ENCODE results near the gene SPTAN1. TPM values are rescaled to one million over a fixed set of nuclear protein-coding genes. Genes with fewer than 3 reads are reported as not detected.

Gene SPTAN1
- total RNA-seq, 1 experiment from 2014 or later, result 229 TPM

DNA sequence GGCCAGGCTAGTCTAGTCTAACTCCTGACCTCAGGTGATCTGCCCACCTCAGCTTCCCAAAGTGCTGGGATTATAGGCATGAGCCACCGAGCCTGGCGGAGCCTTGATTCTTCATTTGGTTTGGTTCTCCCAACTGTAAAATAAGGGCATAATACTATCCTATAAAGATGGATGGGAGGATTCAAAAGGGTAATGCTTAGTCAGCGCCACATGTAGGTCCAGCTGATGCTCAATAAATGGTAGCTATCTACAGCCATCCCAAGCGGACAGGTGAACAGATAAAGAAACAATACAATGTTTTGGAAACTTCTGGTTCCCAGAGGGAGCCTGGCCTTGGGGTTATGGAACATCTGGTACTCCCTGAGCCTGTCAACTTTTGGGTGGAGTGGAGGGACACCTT lies 123.0 kb downstream of the SPTAN1 start:
- no peak for TF ChIP-seq SIN3A (IDR thresholded peaks at IDR 0.05; ENCODE audit: borderline replicate concordance, insufficient read depth, low read depth, low read length)
- DNase-seq (ENCODE audit: low read depth, low spot score) (no peak), ATAC-seq (no peak)
- no TSS peak for BruUV-seq (replicated peaks)
- no peaks in the 10 kb centered on the region for H3K27me3 ChIP-seq (ENCODE audit: control insufficient read depth, insufficient read depth, low read length)
- H3K4me3 ChIP-seq (ENCODE audit: low read depth in 2 of 2, low read length in 2 of 2), result no peak overlapping the region
- intact Hi-C loops (cut with micrococcal nuclease; ENCODE audit: unreplicated experiment), result no loop called here
- no peak overlapping the region for H3K27ac ChIP-seq (ENCODE audit: low read length)
- in situ Hi-C loops (cut with HindIII; ENCODE audit: low pct_unique_long_range_greater_than_20kb, low sequenced_read_pairs), result no loop called here
- CTCF ChIA-PET, result no interaction called here
- no peaks in the 10 kb centered on the region for H3K36me3 ChIP-seq (ENCODE audit: control insufficient read depth, insufficient read depth, low read length)
- H3K4me1 ChIP-seq (ENCODE audit: control insufficient read depth, insufficient read depth, low read length), result no peaks in the 10 kb centered on the region
- H3K9me3 ChIP-seq (ENCODE audit: control insufficient read depth, insufficient read depth, low read depth, low read length), result no peaks in the 10 kb centered on the region
- POLR2A ChIA-PET, result no interaction called here

DNA sequence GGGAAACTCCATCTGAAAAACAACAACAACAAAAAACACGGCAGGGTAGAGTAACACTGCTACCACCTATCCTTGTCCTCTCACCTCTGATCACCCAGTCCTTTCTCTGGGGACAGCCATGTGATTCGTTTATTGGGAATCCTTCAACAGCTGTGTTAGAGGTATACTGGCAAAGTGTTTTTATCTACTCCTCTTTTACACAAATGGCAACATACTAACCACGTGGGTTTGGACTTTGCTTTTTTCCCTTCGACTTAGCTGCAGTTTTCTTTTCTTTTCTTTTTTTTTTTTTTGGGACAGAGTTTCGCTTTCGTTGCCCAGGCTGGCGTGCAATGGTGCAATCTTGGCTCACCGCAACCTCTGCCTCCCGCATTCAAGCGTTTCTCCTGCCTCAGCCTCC lies 125.4 kb downstream of the SPTAN1 start:
- ATAC-seq (no peak), DNase-seq (ENCODE audit: low read depth, low spot score) (no peak)
- Histone ChIP-seq H3K36me3 (ENCODE audit: control insufficient read depth, insufficient read depth, low read length) (no peaks in the 10 kb centered on the region), H3K4me3 (ENCODE audit: low read depth in 2 of 2, low read length in 2 of 2) (no peak overlapping the region), H3K27me3 (ENCODE audit: control insufficient read depth, insufficient read depth, low read length) (no peaks in the 10 kb centered on the region), H3K4me1 (ENCODE audit: control insufficient read depth, insufficient read depth, low read length) (no peaks in the 10 kb centered on the region), H3K9me3 (ENCODE audit: control insufficient read depth, insufficient read depth, low read depth, low read length) (no peaks in the 10 kb centered on the region), H3K27ac (ENCODE audit: low read length) (no peak overlapping the region)
- in situ Hi-C loops (cut with HindIII; ENCODE audit: low pct_unique_long_range_greater_than_20kb, low sequenced_read_pairs) (no loop called here), intact Hi-C loops (cut with micrococcal nuclease; ENCODE audit: unreplicated experiment) (no loop called here)
- ChIA-PET CTCF (no interaction called here), POLR2A (interaction anchor here (0.5 kb wide), 1 partner anchor 17 kb away, joined by 5 read pairs; no protein-coding TSS in a partner anchor)
- BruUV-seq (replicated peaks), result no TSS peak
- TF ChIP-seq, protein P1, sequence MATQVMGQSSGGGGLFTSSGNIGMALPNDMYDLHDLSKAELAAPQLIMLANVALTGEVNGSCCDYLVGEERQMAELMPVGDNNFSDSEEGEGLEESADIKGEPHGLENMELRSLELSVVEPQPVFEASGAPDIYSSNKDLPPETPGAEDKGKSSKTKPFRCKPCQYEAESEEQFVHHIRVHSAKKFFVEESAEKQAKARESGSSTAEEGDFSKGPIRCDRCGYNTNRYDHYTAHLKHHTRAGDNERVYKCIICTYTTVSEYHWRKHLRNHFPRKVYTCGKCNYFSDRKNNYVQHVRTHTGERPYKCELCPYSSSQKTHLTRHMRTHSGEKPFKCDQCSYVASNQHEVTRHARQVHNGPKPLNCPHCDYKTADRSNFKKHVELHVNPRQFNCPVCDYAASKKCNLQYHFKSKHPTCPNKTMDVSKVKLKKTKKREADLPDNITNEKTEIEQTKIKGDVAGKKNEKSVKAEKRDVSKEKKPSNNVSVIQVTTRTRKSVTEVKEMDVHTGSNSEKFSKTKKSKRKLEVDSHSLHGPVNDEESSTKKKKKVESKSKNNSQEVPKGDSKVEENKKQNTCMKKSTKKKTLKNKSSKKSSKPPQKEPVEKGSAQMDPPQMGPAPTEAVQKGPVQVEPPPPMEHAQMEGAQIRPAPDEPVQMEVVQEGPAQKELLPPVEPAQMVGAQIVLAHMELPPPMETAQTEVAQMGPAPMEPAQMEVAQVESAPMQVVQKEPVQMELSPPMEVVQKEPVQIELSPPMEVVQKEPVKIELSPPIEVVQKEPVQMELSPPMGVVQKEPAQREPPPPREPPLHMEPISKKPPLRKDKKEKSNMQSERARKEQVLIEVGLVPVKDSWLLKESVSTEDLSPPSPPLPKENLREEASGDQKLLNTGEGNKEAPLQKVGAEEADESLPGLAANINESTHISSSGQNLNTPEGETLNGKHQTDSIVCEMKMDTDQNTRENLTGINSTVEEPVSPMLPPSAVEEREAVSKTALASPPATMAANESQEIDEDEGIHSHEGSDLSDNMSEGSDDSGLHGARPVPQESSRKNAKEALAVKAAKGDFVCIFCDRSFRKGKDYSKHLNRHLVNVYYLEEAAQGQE (IDR thresholded peaks at IDR 0.05; ENCODE audit: insufficient read depth in 1 of 2, low read depth in 2 of 2, low read length in 1 of 2), result no peak
- TF ChIP-seq TCF7L2 (IDR thresholded peaks at IDR 0.05; ENCODE audit: low read depth, low read length) (no peak), SIN3A (IDR thresholded peaks at IDR 0.05; ENCODE audit: borderline replicate concordance, insufficient read depth, low read depth, low read length) (no peak)

Other genes starting within 250 kb of the SPTAN1 start
- 22.5 TPM for gene TRUB2, start 230.1 kb upstream of the SPTAN1 start, total RNA-seq (2021; ENCODE audit: unreplicated experiment)
- gene COQ4, start 229.7 kb upstream of the SPTAN1 start, total RNA-seq (2021; ENCODE audit: unreplicated experiment), result 19.1 TPM
- 20.3 TPM for gene SLC27A4, start 212.1 kb upstream of the SPTAN1 start, total RNA-seq (2021; ENCODE audit: unreplicated experiment)
- gene URM1, start 181.2 kb upstream of the SPTAN1 start, total RNA-seq (2021; ENCODE audit: unreplicated experiment), result 45.4 TPM
- gene CERCAM, start 131.7 kb upstream of the SPTAN1 start, total RNA-seq (2021; ENCODE audit: unreplicated experiment), result 11.3 TPM
- gene ODF2, start 96.6 kb upstream of the SPTAN1 start, total RNA-seq (2021; ENCODE audit: unreplicated experiment), result 36.8 TPM
- gene GLE1, start 47.9 kb upstream of the SPTAN1 start, total RNA-seq (2021; ENCODE audit: unreplicated experiment), result 25.9 TPM
- gene DYNC2I2, start 104.3 kb downstream of the SPTAN1 start, total RNA-seq (2021; ENCODE audit: unreplicated experiment), result 78.1 TPM
- gene SET, start 136.6 kb downstream of the SPTAN1 start, total RNA-seq (2021; ENCODE audit: unreplicated experiment), result 422 TPM
- 19.9 TPM for gene PKN3, start 149.9 kb downstream of the SPTAN1 start, total RNA-seq (2021; ENCODE audit: unreplicated experiment)
- 39.3 TPM for gene ZDHHC12, start 171.5 kb downstream of the SPTAN1 start, total RNA-seq (2021; ENCODE audit: unreplicated experiment)
- 16.2 TPM for gene ZER1, start 219.3 kb downstream of the SPTAN1 start, total RNA-seq (2021; ENCODE audit: unreplicated experiment)
- gene TBC1D13, start 234.7 kb downstream of the SPTAN1 start, total RNA-seq (2021; ENCODE audit: unreplicated experiment), result 21.3 TPM